MCF 10A (cell line): Measurements from ENCODE around the gene TMEM139. TPM values are rescaled to one million over a fixed set of nuclear protein-coding genes. Genes with fewer than 3 reads are reported as not detected.

ENCODE experiments used
- BruUV-seq: library from RNA; stranded (reverse); fragments of 400-500 nt; replicated peaks from 2 replicates; lab custom pipeline; 2021; lab: Mats Ljungman, UMichigan
- CTCF ChIA-PET: fragments of 300-600 bp; sonication (Branson Sonifier 250); formaldehyde crosslinking; extraction: SDS; loops from one replicate; lab custom pipeline; 2021; ENCODE audit warnings: antibody characterized with exemption, inconsistent platforms; lab: Yijun Ruan, JAX
- POLR2A ChIA-PET: fragments of 300-600, 350-650 bp; sonication (Branson Sonifier 250); formaldehyde crosslinking; extraction: SDS; loops from one replicate; lab custom pipeline; 2020; ENCODE audit warnings: antibody characterized with exemption, inconsistent platforms; lab: Yijun Ruan, JAX
- DNase-seq: peaks from one replicate; pipeline ENCODE4 v3.0.0-alpha.2; 2018; ENCODE audit not compliant: unreplicated experiment
- H3K27ac Mint-ChIP-seq: one replicate; pipeline ENCODE4 v1.8.0; 2022; ENCODE audit warnings: mild to moderate bottlenecking, low read depth, mixed read lengths; ENCODE audit not compliant: unreplicated experiment
- H3K27me3 Mint-ChIP-seq: one replicate; pipeline ENCODE4 v1.8.0; 2022; ENCODE audit warnings: mixed read lengths; ENCODE audit not compliant: insufficient read depth, unreplicated experiment
- H3K36me3 Mint-ChIP-seq: one replicate; pipeline ENCODE4 v1.8.0; 2022; ENCODE audit warnings: mild to moderate bottlenecking, moderate library complexity, mixed read lengths; ENCODE audit not compliant: insufficient read depth, unreplicated experiment
- H3K4me1 Mint-ChIP-seq: one replicate; pipeline ENCODE4 v1.8.0; 2022; ENCODE audit warnings: mixed read lengths; ENCODE audit not compliant: insufficient read depth, unreplicated experiment
- H3K4me3 Mint-ChIP-seq: one replicate; pipeline ENCODE4 v1.8.0; 2022; ENCODE audit warnings: mild to moderate bottlenecking, moderate library complexity, mixed read lengths; ENCODE audit not compliant: unreplicated experiment
- H3K9me3 Mint-ChIP-seq: one replicate; pipeline ENCODE4 v1.8.0; 2022; ENCODE audit warnings: mixed read lengths; ENCODE audit not compliant: unreplicated experiment
- CTCF ChIP-seq: fragments of 200-600 bp; IDR thresholded peaks from one replicate; pipeline ENCODE4 v1.8.0; 2022; ENCODE audit warnings: antibody characterized with exemption, mild to moderate bottlenecking; ENCODE audit not compliant: unreplicated experiment
- intact Hi-C: fragments of 100-400 bp; cut with micrococcal nuclease; formaldehyde crosslinking; loops from 2 replicates; pipeline ENCODE4 v1.14.1; 2022
- total RNA-seq: library from RNA; stranded (reverse); gene quantifications from 2 replicates; pipeline ENCODE4 v1.2.3, GENCODE V29; 2022

The TMEM139 gene
- total RNA-seq, 1 experiment from 2014 or later = 9.2 TPM

GRCh38 chr7:143237366-143237765 is 47.4 kb upstream of the TMEM139 start:
- peaks cover 28% of the 10 kb centered on the region for H3K27me3 Mint-ChIP-seq
- H3K4me3 Mint-ChIP-seq = no peak overlapping the region
- no peak for DNase-seq
- no peak for TF ChIP-seq CTCF
- POLR2A ChIA-PET = no interaction called here
- intact Hi-C loops = no loop called here
- CTCF ChIA-PET = interaction anchor here (0.8 to 6.4 kb wide), 4 partner anchors 22 to 179 kb away, joined by 3 to 131 read pairs (median 4); no protein-coding TSS in a partner anchor
- H3K27ac Mint-ChIP-seq = no peak overlapping the region
- peaks cover 15% of the 10 kb centered on the region for H3K4me1 Mint-ChIP-seq
- no TSS peak for BruUV-seq
- H3K36me3 Mint-ChIP-seq = no peaks in the 10 kb centered on the region
- peaks cover 13% of the 10 kb centered on the region for H3K9me3 Mint-ChIP-seq

DNA sequence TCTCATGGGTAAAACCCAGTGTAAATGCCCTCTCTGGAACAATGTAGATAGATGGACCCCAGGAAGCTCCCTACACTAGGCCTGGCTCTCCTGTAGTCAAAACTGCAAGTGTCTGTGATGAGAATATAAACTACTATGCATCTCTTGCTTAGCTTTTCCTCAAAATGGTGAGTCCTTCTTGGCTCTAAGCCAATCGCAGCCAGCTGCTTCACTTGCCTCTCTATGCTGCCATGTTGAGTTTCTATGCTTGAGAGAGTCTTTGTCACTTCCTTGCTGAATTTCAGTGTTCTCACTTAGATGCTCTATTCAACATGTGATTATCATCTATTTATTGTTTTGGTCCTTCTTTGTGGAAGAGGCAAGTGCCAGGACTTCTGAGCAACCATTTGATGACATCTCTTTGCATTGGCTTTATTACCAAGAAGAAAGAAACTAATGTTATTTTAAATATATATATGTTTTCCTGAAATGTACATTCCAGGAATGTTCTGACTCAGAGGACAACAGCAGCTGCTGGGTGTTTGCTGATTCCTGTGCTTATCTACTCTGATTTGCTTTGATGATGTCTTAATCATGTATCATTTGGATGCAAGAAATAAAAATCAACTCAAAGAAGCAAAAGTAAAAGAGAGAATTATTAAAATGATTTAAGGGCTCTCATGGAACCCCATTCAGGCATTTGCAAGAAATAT is 46.3 kb upstream of the TMEM139 start:
- no peak for DNase-seq
- Mint-ChIP-seq H3K4me3 (no peak overlapping the region), H3K4me1 (peaks cover 15% of the 10 kb centered on the region), H3K27me3 (peaks cover 28% of the 10 kb centered on the region), H3K27ac (no peak overlapping the region), H3K9me3 (peaks cover 13% of the 10 kb centered on the region), H3K36me3 (no peaks in the 10 kb centered on the region)
- intact Hi-C loops = no loop called here
- CTCF ChIA-PET = interaction anchor here (0.6 to 6.4 kb wide), 9 partner anchors 18 to 616 kb away, joined by 3 to 131 read pairs (median 20); partner anchors contain the start of genes EPHA1 and TAS2R40
- TF ChIP-seq CTCF = no peak
- POLR2A ChIA-PET = no interaction called here
- no TSS peak for BruUV-seq

DNA sequence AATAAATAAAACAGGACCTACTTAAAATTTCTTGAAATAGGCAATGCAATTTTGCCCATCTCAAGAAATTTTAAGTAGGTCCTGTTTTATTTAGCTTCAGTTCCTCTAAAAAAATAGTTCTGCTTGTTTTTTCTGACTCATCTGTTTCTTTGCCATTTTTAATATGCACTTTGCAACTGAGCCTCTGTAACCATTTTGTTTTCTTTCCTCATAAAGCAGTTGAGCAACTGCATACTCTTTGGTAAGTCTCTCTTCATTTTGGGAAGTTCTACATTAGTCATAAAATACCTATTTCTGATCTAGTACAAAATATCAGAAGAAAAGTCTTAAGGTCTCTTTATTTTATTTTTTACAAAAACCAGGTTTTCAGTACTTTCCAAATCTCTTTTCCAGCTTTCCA is 44.9 kb upstream of the TMEM139 start:
- Mint-ChIP-seq H3K36me3 (no peaks in the 10 kb centered on the region), H3K4me1 (peaks cover 15% of the 10 kb centered on the region), H3K27ac (peak overlapping the region; percentile 39), H3K9me3 (peaks cover 13% of the 10 kb centered on the region), H3K4me3 (no peak overlapping the region), H3K27me3 (peaks cover 28% of the 10 kb centered on the region)
- DNase-seq = peak; percentile 68
- no peak for TF ChIP-seq CTCF
- POLR2A ChIA-PET = interaction anchor here (0.6 to 2.0 kb wide), 12 partner anchors 21 to 651 kb away, joined by 3 to 13 read pairs (median 4); partner anchors contain the start of genes CASP2 and GSTK1
- intact Hi-C loops = loop anchor here (1.0 to 2.0 kb wide), 4 partner anchors 61 to 176 kb away; partner anchors contain the start of gene ZYX
- CTCF ChIA-PET = interaction anchor here (0.5 to 6.4 kb wide), 55 partner anchors 8 to 1054 kb away, joined by 3 to 131 read pairs (median 7); partner anchors contain the start of genes CASP2, CLCN1, EPHA1 and GSTK1
- BruUV-seq = no TSS peak
